ENCODE data around the gene RBP2. TPM values are rescaled to one million over a fixed set of nuclear protein-coding genes. Genes with fewer than 3 reads are reported as not detected.
"Not testable (repeated sequence)": the region's sequence is repeated elsewhere in the genome, so short reads cannot be mapped to it uniquely, and the experiment has no call there.

RBP2 gene
- total RNA-seq, 1 experiment from 2014 or later: not detected

GRCh38 chr3:139444446-139444845 is 31.9 kb downstream of the RBP2 start:
- DNase-seq (ENCODE audit: low read depth): no peak

GRCh38 chr3:139443186-139443585 is 33.1 kb downstream of the RBP2 start:
- no peak for DNase-seq (ENCODE audit: low read depth)

GRCh38 chr3:139441656-139442055 is 34.7 kb downstream of the RBP2 start:
- no peak for DNase-seq (ENCODE audit: low read depth)

GRCh38 chr3:139440639-139441556 is 35.4 kb downstream of the RBP2 start:
- DNase-seq (ENCODE audit: low read depth): no peak

- DNase-seq (ENCODE audit: low read depth): no peak
These were observed 37.0 kb downstream of the RBP2 start for GRCh38 chr3:139439278-139439677.

GRCh38 chr3:139434764-139435307 is 41.5 kb downstream of the RBP2 start:
- peak; percentile 46 for DNase-seq (ENCODE audit: low read depth)

GRCh38 chr3:139434228-139434627 is 42.1 kb downstream of the RBP2 start:
- DNase-seq (ENCODE audit: low read depth): no peak

- no peak for DNase-seq (ENCODE audit: low read depth)
These were observed 43.2 kb downstream of the RBP2 start for GRCh38 chr3:139433089-139433488.

- no peak for DNase-seq (ENCODE audit: low read depth)
These were observed 45.8 kb downstream of the RBP2 start for GRCh38 chr3:139430493-139430892.

- DNase-seq (ENCODE audit: low read depth): peak; percentile 65
These were observed 48.8 kb downstream of the RBP2 start for GRCh38 chr3:139427283-139428060.

- peak; percentile 29 for DNase-seq (ENCODE audit: low read depth)
These were observed 50.4 kb downstream of the RBP2 start for GRCh38 chr3:139425745-139426400.

GRCh38 chr3:139423232-139423631 is 53.1 kb downstream of the RBP2 start:
- DNase-seq (ENCODE audit: low read depth): no peak

- no peak for DNase-seq (ENCODE audit: low read depth)
These were observed 54.9 kb downstream of the RBP2 start for GRCh38 chr3:139421460-139421859.

GRCh38 chr3:139421040-139421439 is 55.3 kb downstream of the RBP2 start:
- no peak for DNase-seq (ENCODE audit: low read depth)

- DNase-seq (ENCODE audit: low read depth): no peak
These were observed 58.2 kb downstream of the RBP2 start for GRCh38 chr3:139418144-139418543.

GRCh38 chr3:139416275-139416674 is 60.0 kb downstream of the RBP2 start:
- DNase-seq (ENCODE audit: low read depth): no peak

- DNase-seq (ENCODE audit: low read depth): no peak
These were observed 61.6 kb downstream of the RBP2 start for GRCh38 chr3:139414608-139415224.

GRCh38 chr3:139412891-139413290 is 63.4 kb downstream of the RBP2 start:
- not testable (repeated sequence) for DNase-seq (ENCODE audit: low read depth)

Data from HT1080 (cell line).